WERI-Rb-1 (cell line): ENCODE data around the gene CD59.

Source experiments
- DNase-seq: peaks from one replicate; pipeline ENCODE4 v3.0.0-alpha.2; 2020
- H3K27ac ChIP-seq: fragments of 250-450 bp; sonication (Bioruptor Pico); 2 replicates; pipeline ENCODE4 v1.5.1; 2020; ENCODE audit warnings: mild to moderate bottlenecking, moderate library complexity
- H3K27me3 ChIP-seq: fragments of 250-450 bp; sonication (Bioruptor Pico); 2 replicates; pipeline ENCODE4 v1.5.1; 2021; ENCODE audit warnings: mild to moderate bottlenecking, low read depth, moderate library complexity; ENCODE audit not compliant: insufficient read depth, severe bottlenecking
- H3K36me3 ChIP-seq: fragments of 250-450 bp; sonication (Bioruptor Pico); 2 replicates; pipeline ENCODE4 v1.5.1; 2020; ENCODE audit warnings: mild to moderate bottlenecking, moderate library complexity
- H3K4me3 ChIP-seq: 2 replicates; pipeline ENCODE4 v1.5.1; 2011; ENCODE audit warnings: low read depth, mild to moderate bottlenecking, control low read depth, low read length
- H3K9me3 ChIP-seq: fragments of 250-450 bp; sonication (Bioruptor Pico); 2 replicates; pipeline ENCODE4 v1.5.1; 2021; ENCODE audit warnings: mild to moderate bottlenecking, moderate library complexity; ENCODE audit not compliant: severe bottlenecking
- CTCF ChIP-seq: IDR thresholded peaks from 2 replicates; pipeline ENCODE4 v1.5.1; 2011; ENCODE audit warnings: low read depth, mild to moderate bottlenecking, control low read depth, inconsistent platforms, low read length

The CD59 gene

GRCh38 chr11:33654594-33654993, 81.6 kb downstream of the CD59 start:
- Histone ChIP-seq H3K27ac (no peak overlapping the region), H3K27me3 (no peaks in the 10 kb centered on the region), H3K4me3 (no peak overlapping the region), H3K36me3 (no peaks in the 10 kb centered on the region), H3K9me3 (no peaks in the 10 kb centered on the region)
- DNase-seq: no peak
- no peak for TF ChIP-seq CTCF
